Measurements from ENCODE around the gene HIPK4. TPM values are rescaled to one million over a fixed set of nuclear protein-coding genes. Genes with fewer than 3 reads are reported as not detected.

The HIPK4 gene
- total RNA-seq, 1 donor from 2014 or later: not detected

DNA sequence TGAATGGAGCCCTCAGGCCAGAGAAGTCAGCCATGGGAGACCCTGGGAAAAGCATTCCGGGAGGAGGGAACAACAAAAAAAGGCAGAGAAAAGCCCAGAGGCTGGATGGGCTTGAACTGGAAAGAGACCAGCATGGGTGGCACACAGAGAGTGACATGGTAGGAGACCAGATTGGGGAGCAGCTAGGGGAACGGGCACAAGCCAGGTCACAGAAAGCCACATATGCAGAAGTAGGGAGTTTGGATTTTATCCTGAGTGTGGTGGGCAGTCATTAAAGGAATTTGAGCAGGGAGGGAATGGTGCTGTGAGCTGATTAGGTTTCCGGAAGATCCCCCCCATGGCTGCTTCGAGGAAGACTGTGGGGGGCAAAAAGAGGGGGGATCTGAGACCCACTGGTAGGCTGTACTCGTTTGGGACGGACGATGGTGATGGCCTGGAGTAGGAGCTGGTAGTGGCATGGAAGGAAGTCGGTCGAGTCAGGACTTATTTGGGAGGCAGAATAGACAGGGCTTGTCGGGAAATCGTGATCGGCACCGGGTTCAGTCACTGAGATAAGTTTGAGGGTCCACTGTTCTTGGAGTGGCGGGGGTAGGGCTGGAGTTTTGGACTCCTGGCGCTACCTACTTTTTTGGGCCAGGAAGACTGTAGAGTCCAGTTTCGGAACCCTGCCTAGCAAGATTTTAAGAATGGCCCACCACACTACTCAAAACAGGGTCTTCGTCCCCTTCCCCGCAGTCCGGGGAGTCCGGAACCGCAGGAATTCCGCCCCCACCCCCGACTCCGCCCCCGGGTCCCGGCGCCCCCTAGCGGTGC, 34.9 kb upstream of the HIPK4 start:
- TF ChIP-seq EZH2phosphoT487 (IDR thresholded peaks at IDR 0.05): no peak
- TF ChIP-seq EZH2 (IDR thresholded peaks at IDR 0.05): no peak
- TF ChIP-seq, protein P1, sequence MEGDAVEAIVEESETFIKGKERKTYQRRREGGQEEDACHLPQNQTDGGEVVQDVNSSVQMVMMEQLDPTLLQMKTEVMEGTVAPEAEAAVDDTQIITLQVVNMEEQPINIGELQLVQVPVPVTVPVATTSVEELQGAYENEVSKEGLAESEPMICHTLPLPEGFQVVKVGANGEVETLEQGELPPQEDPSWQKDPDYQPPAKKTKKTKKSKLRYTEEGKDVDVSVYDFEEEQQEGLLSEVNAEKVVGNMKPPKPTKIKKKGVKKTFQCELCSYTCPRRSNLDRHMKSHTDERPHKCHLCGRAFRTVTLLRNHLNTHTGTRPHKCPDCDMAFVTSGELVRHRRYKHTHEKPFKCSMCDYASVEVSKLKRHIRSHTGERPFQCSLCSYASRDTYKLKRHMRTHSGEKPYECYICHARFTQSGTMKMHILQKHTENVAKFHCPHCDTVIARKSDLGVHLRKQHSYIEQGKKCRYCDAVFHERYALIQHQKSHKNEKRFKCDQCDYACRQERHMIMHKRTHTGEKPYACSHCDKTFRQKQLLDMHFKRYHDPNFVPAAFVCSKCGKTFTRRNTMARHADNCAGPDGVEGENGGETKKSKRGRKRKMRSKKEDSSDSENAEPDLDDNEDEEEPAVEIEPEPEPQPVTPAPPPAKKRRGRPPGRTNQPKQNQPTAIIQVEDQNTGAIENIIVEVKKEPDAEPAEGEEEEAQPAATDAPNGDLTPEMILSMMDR (IDR thresholded peaks at IDR 0.05): no peak
- peak overlapping the region; percentile 97 for H3K27ac Mint-ChIP-seq
- Histone ChIP-seq H4K20me1 (ENCODE audit: low read depth) (no peaks in the 10 kb centered on the region), H3K79me2 (ENCODE audit: low read depth) (peaks cover 7% of the 10 kb centered on the region), H3F3A (ENCODE audit: low read depth) (peaks cover 52% of the 10 kb centered on the region), H3K27ac (peak overlapping the region; percentile 89), H2AFZ (replicated peaks) (peak overlapping the region; percentile 88), H3K4me2 (peak overlapping the region; percentile 85), H3K9ac (no peak overlapping the region), H3K4me3 (peak overlapping the region; percentile 81), H3K36me3 (no peaks in the 10 kb centered on the region), H3K4me1 (peaks cover 11% of the 10 kb centered on the region), H3K27me3 (no peaks in the 10 kb centered on the region), H3K9me3 (ENCODE audit: low read depth) (no peaks in the 10 kb centered on the region)
- peaks cover 27% of the 10 kb centered on the region for H3K4me1 Mint-ChIP-seq
- peak; percentile 50 for DNase-seq (ENCODE audit: low spot score)
- H3K36me3 Mint-ChIP-seq: no peaks in the 10 kb centered on the region
- peaks cover 16% of the 10 kb centered on the region for H3K27me3 Mint-ChIP-seq (ENCODE audit: insufficient read depth, low read depth)
- H3K9me3 Mint-ChIP-seq: no peaks in the 10 kb centered on the region
- peak overlapping the region; percentile 98 for H3K4me3 Mint-ChIP-seq

DNA sequence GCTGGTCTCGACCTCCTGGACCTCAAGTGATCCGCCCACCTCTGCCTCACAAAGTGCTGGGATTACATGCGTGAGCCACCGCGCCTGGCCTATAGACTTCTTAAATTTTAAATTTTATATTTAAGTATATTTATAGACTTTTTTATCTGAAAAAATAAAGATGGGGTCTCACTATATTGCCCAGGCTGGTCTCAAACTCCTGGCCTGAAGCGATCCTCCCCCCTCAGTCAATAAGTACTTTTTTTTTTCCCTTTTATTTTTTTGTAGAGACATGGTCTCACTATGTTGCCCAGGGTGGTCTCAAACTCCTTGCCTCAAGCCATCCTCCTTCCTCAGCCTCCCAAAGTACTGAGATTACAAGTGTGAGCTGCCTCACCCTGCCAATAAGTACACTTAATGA, 34.0 kb upstream of the HIPK4 start:
- H3F3A ChIP-seq (ENCODE audit: low read depth): peaks cover 49% of the 10 kb centered on the region
- DNase-seq (ENCODE audit: low spot score): no peak
- H3K9me3 ChIP-seq (ENCODE audit: low read depth): no peaks in the 10 kb centered on the region
- peaks cover 7% of the 10 kb centered on the region for H3K79me2 ChIP-seq (ENCODE audit: low read depth)
- H3K27ac Mint-ChIP-seq: no peak overlapping the region
- no peaks in the 10 kb centered on the region for H3K27me3 ChIP-seq
- H3K4me1 ChIP-seq: peaks cover 11% of the 10 kb centered on the region
- no peaks in the 10 kb centered on the region for H3K36me3 Mint-ChIP-seq
- H3K27ac ChIP-seq: no peak overlapping the region
- peaks cover 14% of the 10 kb centered on the region for H3K27me3 Mint-ChIP-seq (ENCODE audit: insufficient read depth, low read depth)
- H3K9ac ChIP-seq: no peak overlapping the region
- no peak overlapping the region for H3K4me3 Mint-ChIP-seq
- H2AFZ ChIP-seq (replicated peaks): no peak overlapping the region
- H4K20me1 ChIP-seq (ENCODE audit: low read depth): no peaks in the 10 kb centered on the region
- no peak overlapping the region for H3K4me3 ChIP-seq
- H3K36me3 ChIP-seq: no peaks in the 10 kb centered on the region
- TF ChIP-seq EZH2 (IDR thresholded peaks at IDR 0.05): no peak
- H3K4me1 Mint-ChIP-seq: peaks cover 24% of the 10 kb centered on the region
- no peaks in the 10 kb centered on the region for H3K9me3 Mint-ChIP-seq
- H3K4me2 ChIP-seq: peak overlapping the region; percentile 85

DNA sequence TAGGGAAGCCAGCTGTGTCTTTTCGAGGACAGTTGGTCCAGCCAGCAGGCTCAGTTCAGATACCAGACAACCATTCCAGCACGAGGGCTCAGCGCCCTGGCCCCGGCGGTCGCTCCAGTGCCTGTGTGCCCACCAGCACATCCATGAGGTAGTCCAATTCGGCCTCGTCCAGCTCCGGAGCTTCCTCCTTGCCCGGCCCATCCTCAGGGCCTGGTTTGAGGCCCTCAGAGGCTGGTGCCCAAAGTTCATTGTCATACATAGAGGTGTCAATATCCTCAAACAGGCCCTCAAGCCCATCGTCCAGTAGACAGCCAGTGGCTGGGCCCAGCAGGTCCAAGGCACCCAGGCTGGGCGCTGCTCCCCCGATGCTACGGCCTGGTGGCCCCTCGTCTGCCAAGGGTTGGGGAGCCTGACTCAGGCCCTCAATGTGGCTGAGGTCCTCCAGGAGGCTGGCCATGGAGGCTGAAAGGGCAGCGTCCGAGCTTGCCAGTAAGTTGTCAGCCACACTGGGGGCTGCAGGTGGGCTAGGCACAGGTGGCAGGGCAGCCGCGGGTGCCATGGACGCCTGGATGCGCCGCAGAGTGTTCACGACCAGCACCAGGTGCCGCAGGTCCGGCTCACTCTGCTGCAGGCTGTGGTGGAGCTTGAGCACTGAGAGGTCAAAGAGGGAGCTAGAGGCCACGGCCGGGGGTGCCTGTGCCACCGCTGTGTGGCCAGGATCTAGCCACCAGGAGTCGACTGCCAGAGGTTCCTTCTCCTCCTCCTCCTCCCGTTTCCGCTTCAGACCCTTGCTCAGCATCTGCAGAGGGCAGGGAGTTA, 33.0 kb upstream of the HIPK4 start:
- H3K36me3 Mint-ChIP-seq: no peaks in the 10 kb centered on the region
- H3F3A ChIP-seq (ENCODE audit: low read depth): peaks cover 47% of the 10 kb centered on the region

More for the DNA sequence above, 33.0 kb upstream of the HIPK4 start:
- Histone ChIP-seq H3K4me3 (no peak overlapping the region), H3K4me2 (no peak overlapping the region), H4K20me1 (ENCODE audit: low read depth) (no peaks in the 10 kb centered on the region), H3K79me2 (ENCODE audit: low read depth) (peaks cover 7% of the 10 kb centered on the region), H3K9ac (no peak overlapping the region), H3K9me3 (ENCODE audit: low read depth) (no peaks in the 10 kb centered on the region), H3K36me3 (no peaks in the 10 kb centered on the region), H3K27ac (no peak overlapping the region), H3K4me1 (peaks cover 11% of the 10 kb centered on the region), H3K27me3 (no peaks in the 10 kb centered on the region), H2AFZ (replicated peaks) (no peak overlapping the region)
- no peak for DNase-seq (ENCODE audit: low spot score)
- Mint-ChIP-seq H3K27ac (no peak overlapping the region), H3K4me3 (peak overlapping the region; percentile 80), H3K27me3 (ENCODE audit: insufficient read depth, low read depth) (peaks cover 13% of the 10 kb centered on the region), H3K9me3 (no peaks in the 10 kb centered on the region), H3K4me1 (peaks cover 27% of the 10 kb centered on the region)
- TF ChIP-seq, protein P1 (IDR thresholded peaks at IDR 0.05): no peak
- no peak for TF ChIP-seq EZH2phosphoT487 (IDR thresholded peaks at IDR 0.05)
- no peak for TF ChIP-seq EZH2 (IDR thresholded peaks at IDR 0.05)

Measured in neural progenitor cell (in vitro differentiated cells).